Measurements from ENCODE around the gene TRIP12. TPM values are rescaled to one million over a fixed set of nuclear protein-coding genes. Genes with fewer than 3 reads are reported as not detected.
A peak's percentile ranks its signal among the peaks of the same experiment; 100 is the strongest.

TRIP12 gene
- total RNA-seq, 2 experiments from 2014 or later: 151 to 178 TPM

GRCh38 chr2:229810786-229811185, 111.0 kb downstream of the TRIP12 start:
- no peaks in the 10 kb centered on the region for H3K27me3 Mint-ChIP-seq
- no peak for ATAC-seq (ENCODE audit: poor library complexity)
- CTCF ChIA-PET: no interaction called here
- peaks cover 76% of the 10 kb centered on the region for H3K36me3 ChIP-seq (ENCODE audit: insufficient read depth, low read length)
- no peak overlapping the region for H3K27ac ChIP-seq (ENCODE audit: low read depth in 1 of 2, low read length in 2 of 2)
- no peak for DNase-seq
- H3K9me3 Mint-ChIP-seq: no peaks in the 10 kb centered on the region
- H3K4me1 Mint-ChIP-seq (ENCODE audit: low read depth): no peaks in the 10 kb centered on the region
- intact Hi-C loops (cut with DNase I, micrococcal nuclease): no loop called here
- H3K27ac Mint-ChIP-seq: peak overlapping the region; percentile 6
- H3K4me3 Mint-ChIP-seq: no peak overlapping the region
- H3K27me3 ChIP-seq (ENCODE audit: control insufficient read depth in 1 of 2, insufficient read depth in 2 of 2, low read length in 2 of 2): no peaks in the 10 kb centered on the region
- no peaks in the 10 kb centered on the region for H3K4me1 ChIP-seq (ENCODE audit: insufficient read depth, low read length)
- TF ChIP-seq, protein P1, sequence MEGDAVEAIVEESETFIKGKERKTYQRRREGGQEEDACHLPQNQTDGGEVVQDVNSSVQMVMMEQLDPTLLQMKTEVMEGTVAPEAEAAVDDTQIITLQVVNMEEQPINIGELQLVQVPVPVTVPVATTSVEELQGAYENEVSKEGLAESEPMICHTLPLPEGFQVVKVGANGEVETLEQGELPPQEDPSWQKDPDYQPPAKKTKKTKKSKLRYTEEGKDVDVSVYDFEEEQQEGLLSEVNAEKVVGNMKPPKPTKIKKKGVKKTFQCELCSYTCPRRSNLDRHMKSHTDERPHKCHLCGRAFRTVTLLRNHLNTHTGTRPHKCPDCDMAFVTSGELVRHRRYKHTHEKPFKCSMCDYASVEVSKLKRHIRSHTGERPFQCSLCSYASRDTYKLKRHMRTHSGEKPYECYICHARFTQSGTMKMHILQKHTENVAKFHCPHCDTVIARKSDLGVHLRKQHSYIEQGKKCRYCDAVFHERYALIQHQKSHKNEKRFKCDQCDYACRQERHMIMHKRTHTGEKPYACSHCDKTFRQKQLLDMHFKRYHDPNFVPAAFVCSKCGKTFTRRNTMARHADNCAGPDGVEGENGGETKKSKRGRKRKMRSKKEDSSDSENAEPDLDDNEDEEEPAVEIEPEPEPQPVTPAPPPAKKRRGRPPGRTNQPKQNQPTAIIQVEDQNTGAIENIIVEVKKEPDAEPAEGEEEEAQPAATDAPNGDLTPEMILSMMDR (IDR thresholded peaks at IDR 0.05): no peak
- H3K4me3 ChIP-seq (ENCODE audit: low read length): no peak overlapping the region
- H3K36me3 Mint-ChIP-seq (ENCODE audit: low read depth): peaks cover 85% of the 10 kb centered on the region
- H3K9me3 ChIP-seq (ENCODE audit: control insufficient read depth in 1 of 2, insufficient read depth in 1 of 2, low read length in 2 of 2): no peaks in the 10 kb centered on the region
- POLR2A ChIA-PET: no interaction called here

DNA sequence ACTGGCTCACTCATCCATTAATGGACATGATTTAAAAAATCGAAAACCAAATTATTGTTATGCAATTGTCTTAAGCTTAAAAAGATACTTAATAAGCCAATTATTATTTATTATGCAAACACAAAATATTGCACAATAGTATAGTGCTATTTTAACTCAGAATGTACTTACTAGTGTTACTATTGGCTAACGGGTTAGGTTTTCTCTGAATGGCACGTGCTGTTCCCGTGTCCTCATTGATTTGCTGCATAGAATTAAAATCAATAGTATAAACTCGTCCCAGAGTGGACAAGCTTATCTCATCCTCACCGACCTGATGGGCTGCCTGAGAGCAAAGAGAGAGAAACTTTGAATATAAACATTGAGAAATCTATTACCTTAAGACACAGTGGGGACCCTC, 116.2 kb downstream of the TRIP12 start:
- POLR2A ChIA-PET: no interaction called here

GRCh38 chr2:229802785-229803184, 119.0 kb downstream of the TRIP12 start:
- Mint-ChIP-seq H3K9me3 (no peaks in the 10 kb centered on the region), H3K4me3 (no peak overlapping the region), H3K36me3 (ENCODE audit: low read depth) (peaks cover 95% of the 10 kb centered on the region), H3K4me1 (ENCODE audit: low read depth) (peaks cover 11% of the 10 kb centered on the region), H3K27ac (no peak overlapping the region), H3K27me3 (no peaks in the 10 kb centered on the region)
- DNase-seq: no peak
- TF ChIP-seq, protein P1 (IDR thresholded peaks at IDR 0.05): no peak
- Histone ChIP-seq H3K27me3 (ENCODE audit: control insufficient read depth in 1 of 2, insufficient read depth in 2 of 2, low read length in 2 of 2) (no peaks in the 10 kb centered on the region), H3K36me3 (ENCODE audit: insufficient read depth, low read length) (peaks cover 89% of the 10 kb centered on the region), H3K4me3 (ENCODE audit: low read length) (no peak overlapping the region), H3K27ac (ENCODE audit: low read depth in 1 of 2, low read length in 2 of 2) (no peak overlapping the region), H3K9me3 (ENCODE audit: control insufficient read depth in 1 of 2, insufficient read depth in 1 of 2, low read length in 2 of 2) (no peaks in the 10 kb centered on the region), H3K4me1 (ENCODE audit: insufficient read depth, low read length) (no peaks in the 10 kb centered on the region)
- ChIA-PET POLR2A (no interaction called here), CTCF (interaction anchor here (3.2 kb wide), 1 partner anchor 108 kb away, joined by 23 read pairs; no protein-coding TSS in a partner anchor)
- intact Hi-C loops (cut with DNase I, micrococcal nuclease): loop anchor here (5.0 to 10.0 kb wide), 4 partner anchors 52 to 355 kb away; partner anchors contain the start of gene SLC16A14 (in 1 of the 2)
- ATAC-seq (ENCODE audit: poor library complexity): no peak

More for the DNA sequence above, 116.2 kb downstream of the TRIP12 start:
- no peaks in the 10 kb centered on the region for H3K27me3 Mint-ChIP-seq
- peaks cover 97% of the 10 kb centered on the region for H3K36me3 Mint-ChIP-seq (ENCODE audit: low read depth)
- no peak overlapping the region for H3K4me3 Mint-ChIP-seq
- no peak overlapping the region for H3K27ac Mint-ChIP-seq
- no peak for ATAC-seq (ENCODE audit: poor library complexity)
- peaks cover 11% of the 10 kb centered on the region for H3K4me1 Mint-ChIP-seq (ENCODE audit: low read depth)
- intact Hi-C loops (cut with DNase I, micrococcal nuclease): loop anchor here (5.0 to 10.0 kb wide), 2 partner anchors 42 to 49 kb away; no protein-coding TSS in a partner anchor
- H3K9me3 Mint-ChIP-seq: no peaks in the 10 kb centered on the region
- CTCF ChIA-PET: no interaction called here
- no peak for DNase-seq
- Histone ChIP-seq H3K27me3 (ENCODE audit: control insufficient read depth in 1 of 2, insufficient read depth in 2 of 2, low read length in 2 of 2) (no peaks in the 10 kb centered on the region), H3K36me3 (ENCODE audit: insufficient read depth, low read length) (peaks cover 85% of the 10 kb centered on the region), H3K27ac (ENCODE audit: low read depth in 1 of 2, low read length in 2 of 2) (no peak overlapping the region), H3K4me3 (ENCODE audit: low read length) (no peak overlapping the region), H3K4me1 (ENCODE audit: insufficient read depth, low read length) (no peaks in the 10 kb centered on the region), H3K9me3 (ENCODE audit: control insufficient read depth in 1 of 2, insufficient read depth in 1 of 2, low read length in 2 of 2) (no peaks in the 10 kb centered on the region)
- TF ChIP-seq, protein P1 (IDR thresholded peaks at IDR 0.05): no peak
